ENCODE results near the gene MXD4. TPM values are rescaled to one million over a fixed set of nuclear protein-coding genes. Genes with fewer than 3 reads are reported as not detected.
A peak's percentile ranks its signal among the peaks of the same experiment; 100 is the strongest.
"Not testable (repeated sequence)": the region's sequence is repeated elsewhere in the genome, so short reads cannot be mapped to it uniquely, and the experiment has no call there.

Gene MXD4
- total RNA-seq, 1 experiment from 2014 or later = 22.3 TPM

DNA sequence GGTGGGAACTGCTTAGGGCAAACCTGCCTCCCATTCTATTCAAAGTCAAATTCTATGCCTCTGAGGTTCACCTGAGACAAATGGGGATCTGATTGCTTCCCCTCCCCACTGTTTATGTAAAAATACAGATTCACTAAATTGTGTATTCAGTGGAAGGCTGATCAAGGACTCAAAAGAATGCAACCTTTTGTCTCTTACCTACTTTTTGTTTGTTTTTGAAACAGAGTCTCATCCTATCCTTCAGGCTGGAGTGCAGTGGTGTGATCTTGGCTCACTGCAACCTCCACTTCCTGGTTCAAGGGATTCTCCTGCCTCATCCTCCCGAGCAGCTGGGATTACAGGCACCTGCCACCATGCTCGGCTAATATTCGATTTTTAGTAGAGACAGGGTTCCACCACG lies 40.5 kb downstream of the MXD4 start:
- not testable (repeated sequence) for H3K4me3 ChIP-seq (ENCODE audit: insufficient read depth, low read depth, low read length); H3K36me3 ChIP-seq (replicated peaks; ENCODE audit: control insufficient read depth, insufficient read depth, low read length); DNase-seq; H3K27me3 ChIP-seq (ENCODE audit: control insufficient read depth, insufficient read depth, low read length)

DNA sequence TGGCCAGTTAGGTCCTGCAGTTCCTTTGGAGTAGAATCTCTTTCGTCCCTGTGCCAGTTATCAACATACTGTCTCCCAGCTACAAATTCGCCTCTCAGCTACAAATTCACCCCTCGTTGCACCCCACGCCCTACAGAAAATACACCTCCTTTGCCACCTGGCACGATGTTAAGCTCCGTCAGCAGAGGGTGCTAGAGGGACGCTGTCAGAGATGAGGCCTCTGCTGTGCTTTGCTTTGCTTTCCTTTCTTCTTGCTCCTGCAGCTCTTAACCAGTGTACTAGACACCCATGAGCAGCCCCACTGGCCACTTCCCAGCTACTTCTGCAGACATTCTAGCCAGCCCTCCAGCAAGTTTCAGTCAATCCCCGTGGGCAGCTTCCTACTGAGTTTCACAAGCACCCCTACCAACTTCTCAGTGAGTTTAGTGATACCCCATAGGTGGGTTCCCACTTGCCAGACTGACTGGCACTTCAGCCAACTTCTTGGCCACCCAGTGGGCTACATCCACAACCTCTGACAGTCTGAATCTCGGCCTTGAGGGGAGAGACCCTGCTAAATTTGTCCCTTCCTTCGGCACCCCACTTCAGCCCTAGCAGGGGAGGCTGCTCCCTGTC lies 41.8 kb downstream of the MXD4 start:
- DNase-seq = peak; percentile 46
- Histone ChIP-seq H3K36me3 (replicated peaks; ENCODE audit: control insufficient read depth, insufficient read depth, low read length) (no peaks in the 10 kb centered on the region), H3K4me3 (ENCODE audit: insufficient read depth, low read depth, low read length) (no peak overlapping the region), H3K27me3 (ENCODE audit: control insufficient read depth, insufficient read depth, low read length) (no peaks in the 10 kb centered on the region)

DNA sequence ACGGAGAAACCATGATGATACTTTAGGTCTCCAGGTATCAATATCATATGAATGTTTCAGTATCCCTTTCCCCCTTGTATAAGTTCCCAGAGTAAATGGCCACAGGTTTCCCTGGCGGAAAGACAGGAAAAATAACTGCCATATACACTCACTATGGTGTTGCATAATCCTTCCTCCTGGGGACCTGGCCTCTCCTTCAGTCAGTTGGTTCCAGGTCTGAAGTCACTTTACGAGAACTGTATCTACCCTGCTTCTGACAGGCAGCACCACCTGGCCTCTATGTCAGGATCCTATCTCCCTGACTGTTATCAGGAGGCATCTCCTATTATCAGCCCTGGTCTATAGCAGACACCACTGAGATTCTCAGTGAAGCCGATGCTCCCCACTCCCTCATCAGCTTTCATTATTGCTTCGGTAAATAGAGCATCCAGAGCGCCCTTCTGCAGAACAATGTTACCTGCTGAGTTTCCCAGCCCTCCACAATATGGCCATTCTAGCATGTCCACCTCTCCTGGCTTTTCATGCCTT lies 42.6 kb downstream of the MXD4 start:
- H3K4me3 ChIP-seq (ENCODE audit: insufficient read depth, low read depth, low read length) = no peak overlapping the region

GRCh38 chr4:2218436-2218835 lies 43.5 kb downstream of the MXD4 start:
- no peaks in the 10 kb centered on the region for H3K36me3 ChIP-seq (replicated peaks; ENCODE audit: control insufficient read depth, insufficient read depth, low read length)
- no peaks in the 10 kb centered on the region for H3K27me3 ChIP-seq (ENCODE audit: control insufficient read depth, insufficient read depth, low read length)
- no peak for DNase-seq
- no peak overlapping the region for H3K4me3 ChIP-seq (ENCODE audit: insufficient read depth, low read depth, low read length)

More for the DNA sequence above, 42.6 kb downstream of the MXD4 start:
- Histone ChIP-seq H3K27me3 (ENCODE audit: control insufficient read depth, insufficient read depth, low read length) (no peaks in the 10 kb centered on the region), H3K36me3 (replicated peaks; ENCODE audit: control insufficient read depth, insufficient read depth, low read length) (no peaks in the 10 kb centered on the region)
- DNase-seq = no peak

DNA sequence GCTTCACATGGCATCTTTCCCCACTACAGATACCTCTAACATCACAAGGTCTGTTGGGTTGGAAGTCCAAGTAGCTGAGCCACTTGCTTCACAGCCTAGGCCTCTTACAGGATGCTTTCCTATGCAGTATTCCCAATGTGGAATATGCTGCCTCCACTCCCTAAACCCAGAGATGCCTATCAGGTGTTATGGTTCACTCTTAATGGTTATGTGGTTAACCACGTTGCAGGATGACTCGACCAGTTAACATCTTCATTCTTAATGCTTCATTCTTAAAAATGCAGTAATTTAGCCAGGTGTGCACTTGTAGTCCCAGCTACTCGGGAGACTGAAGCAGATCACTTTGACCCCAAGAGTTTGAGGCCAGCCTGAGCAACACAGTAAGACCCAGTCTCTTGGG lies 44.2 kb downstream of the MXD4 start:
- H3K27me3 ChIP-seq (ENCODE audit: control insufficient read depth, insufficient read depth, low read length) = no peaks in the 10 kb centered on the region
- no peak for DNase-seq
- H3K36me3 ChIP-seq (replicated peaks; ENCODE audit: control insufficient read depth, insufficient read depth, low read length) = no peaks in the 10 kb centered on the region
- H3K4me3 ChIP-seq (ENCODE audit: insufficient read depth, low read depth, low read length) = no peak overlapping the region

GRCh38 chr4:2212831-2213230 lies 49.1 kb downstream of the MXD4 start:
- DNase-seq = no peak
- H3K4me3 ChIP-seq (ENCODE audit: insufficient read depth, low read depth, low read length) = no peak overlapping the region
- no peaks in the 10 kb centered on the region for H3K36me3 ChIP-seq (replicated peaks; ENCODE audit: control insufficient read depth, insufficient read depth, low read length)
- H3K27me3 ChIP-seq (ENCODE audit: control insufficient read depth, insufficient read depth, low read length) = no peaks in the 10 kb centered on the region

DNA sequence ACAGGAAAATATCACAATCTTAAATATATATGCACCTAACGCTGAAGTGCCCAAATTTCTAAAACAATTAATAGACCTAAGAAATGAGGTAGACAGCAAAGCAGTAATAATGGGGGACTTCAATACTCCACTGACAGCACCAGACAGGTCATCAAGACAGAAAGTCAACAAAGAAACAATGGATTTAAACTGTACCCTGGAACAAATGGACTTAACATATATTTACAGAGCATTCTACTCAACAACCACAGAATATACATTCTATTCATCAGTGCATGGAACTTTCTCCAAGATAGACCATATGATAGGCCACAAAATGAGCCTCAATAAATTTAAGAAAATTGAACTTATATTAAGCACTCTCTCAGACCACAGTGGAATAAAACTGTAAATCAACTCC lies 59.1 kb downstream of the MXD4 start:
- not testable (repeated sequence) for H3K27me3 ChIP-seq (ENCODE audit: control insufficient read depth, insufficient read depth, low read length); H3K36me3 ChIP-seq (replicated peaks; ENCODE audit: control insufficient read depth, insufficient read depth, low read length); DNase-seq; H3K4me3 ChIP-seq (ENCODE audit: insufficient read depth, low read depth, low read length)

Other genes starting within 250 kb of the MXD4 start
- gene NAT8L, start 202.8 kb downstream of the MXD4 start, total RNA-seq (2014; rRNA removed; shearing (Covaris generic)) = 4.1 and 5.2 TPM in 2 replicates
- 8.5 and 16.4 TPM in 2 replicates for gene HAUS3, start 20.0 kb downstream of the MXD4 start, total RNA-seq (2014; rRNA removed; shearing (Covaris generic))
- 0.96 and 2.4 TPM in 2 replicates for gene POLN, start 20.0 kb downstream of the MXD4 start, total RNA-seq (2014; rRNA removed; shearing (Covaris generic))
- gene ZFYVE28, start 156.5 kb upstream of the MXD4 start, total RNA-seq (2014; rRNA removed; shearing (Covaris generic)) = 2.1 and 5.7 TPM in 2 replicates
- not detected in 2 replicates for gene CFAP99, start 156.8 kb upstream of the MXD4 start, total RNA-seq (2014; rRNA removed; shearing (Covaris generic))
- gene RNF4, start 207.0 kb upstream of the MXD4 start, total RNA-seq (2014; rRNA removed; shearing (Covaris generic)) = 79.6 and 82.8 TPM in 2 replicates

All from H7 (cell line).